Measurements from ENCODE around the gene RGS6. TPM values are rescaled to one million over a fixed set of nuclear protein-coding genes. Genes with fewer than 3 reads are reported as not detected.

RGS6 gene
- total RNA-seq, 1 experiment from 2014 or later, result not detected

DNA sequence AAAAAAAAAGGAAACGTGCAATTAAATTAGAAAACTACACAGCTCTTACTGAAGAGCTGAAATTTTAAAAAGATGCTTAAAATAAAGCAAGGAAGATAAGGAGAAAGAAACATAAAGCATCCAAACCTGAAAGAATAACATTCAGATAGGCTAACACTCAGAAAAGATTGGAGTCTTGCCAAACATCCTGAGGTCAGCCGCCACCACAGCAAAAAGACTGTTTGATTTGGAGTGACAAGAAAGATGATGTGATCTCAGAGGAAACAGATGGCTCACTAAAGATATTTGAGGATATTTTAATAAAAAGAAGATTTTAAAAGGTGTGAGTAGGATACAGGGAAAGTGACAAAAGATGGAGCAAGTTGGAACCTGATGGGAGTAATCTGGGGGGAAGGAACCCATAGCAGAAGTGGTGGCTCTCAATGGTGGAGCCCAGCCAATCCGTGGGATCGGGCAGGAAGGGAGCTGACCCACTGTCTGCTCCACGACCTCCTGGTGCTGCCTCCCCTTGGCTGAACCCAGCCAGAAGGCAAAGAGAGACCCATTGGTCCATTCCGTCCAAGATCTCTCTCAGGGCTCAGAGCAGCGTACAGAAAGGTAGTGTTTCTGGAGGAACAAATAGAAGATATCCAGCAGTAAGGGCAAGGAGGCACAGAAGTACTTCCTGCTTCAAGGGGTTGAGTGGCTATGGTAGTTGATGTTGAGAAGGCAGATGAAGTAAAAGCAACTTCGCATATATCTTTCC, 469.6 kb downstream of the RGS6 start:
- intact Hi-C loops (cut with micrococcal nuclease), result no loop called here

DNA sequence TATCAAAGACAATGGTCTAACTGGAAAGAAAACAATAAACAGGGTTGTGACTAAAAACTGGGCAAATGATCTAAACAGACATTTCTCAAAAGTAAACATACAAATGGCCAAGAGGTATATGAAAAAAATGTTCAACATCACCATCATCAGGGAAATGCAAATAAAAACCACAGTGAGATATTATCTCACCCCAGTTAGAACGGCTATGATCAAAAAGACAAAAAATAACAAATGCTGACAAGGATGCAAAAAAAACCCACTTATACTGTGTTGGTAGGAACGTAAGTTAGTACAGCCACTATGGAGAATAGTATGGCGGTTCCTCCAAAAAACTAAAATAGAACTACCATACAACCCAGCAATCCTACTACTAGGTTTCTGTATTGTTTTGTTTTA, 470.1 kb downstream of the RGS6 start:
- no peaks in the 10 kb centered on the region for H3K9me3 ChIP-seq (ENCODE audit: low read length)
- POLR2A ChIA-PET (ENCODE audit: unreplicated experiment), result no interaction called here
- H3K9ac ChIP-seq (ENCODE audit: low read length), result no peak overlapping the region
- CTCF ChIA-PET, result no interaction called here
- H3K36me3 ChIP-seq (ENCODE audit: low read depth, low read length), result no peaks in the 10 kb centered on the region
- H3F3A ChIP-seq (ENCODE audit: low read length, unreplicated experiment), result no peaks in the 10 kb centered on the region
- BruUV-seq (replicated peaks), result no TSS peak
- H3K9me2 ChIP-seq (replicated peaks; ENCODE audit: low read length), result no peaks in the 10 kb centered on the region
- H4K20me1 ChIP-seq (ENCODE audit: low read length), result no peaks in the 10 kb centered on the region
- no peak overlapping the region for H3K4me2 ChIP-seq (ENCODE audit: low read length)
- H3K79me2 ChIP-seq (ENCODE audit: low read length), result no peaks in the 10 kb centered on the region
- H3K4me3 ChIP-seq (ENCODE audit: low read length), result no peak overlapping the region
- no peak for ATAC-seq
- no peaks in the 10 kb centered on the region for H3K4me1 ChIP-seq (ENCODE audit: insufficient read depth, low read length)
- peaks cover 65% of the 10 kb centered on the region for H3K27me3 ChIP-seq (ENCODE audit: low read length)
- H2AFZ ChIP-seq (ENCODE audit: low read length), result no peak overlapping the region
- intact Hi-C loops (cut with micrococcal nuclease), result no loop called here
- no peak overlapping the region for H3K27ac ChIP-seq (ENCODE audit: low read length)
- no peak for TF ChIP-seq EZH2phosphoT487 (IDR thresholded peaks at IDR 0.05; ENCODE audit: borderline replicate concordance, low read length)
- DNase-seq, result no peak

More for the DNA sequence above, 469.6 kb downstream of the RGS6 start:
- DNase-seq (peak; percentile 26), ATAC-seq (no peak)
- no peaks in the 10 kb centered on the region for H4K20me1 ChIP-seq (ENCODE audit: low read length)
- H3K4me1 ChIP-seq (ENCODE audit: insufficient read depth, low read length), result no peaks in the 10 kb centered on the region
- no TSS peak for BruUV-seq (replicated peaks)
- H3K36me3 ChIP-seq (ENCODE audit: low read depth, low read length), result no peaks in the 10 kb centered on the region
- no peaks in the 10 kb centered on the region for H3F3A ChIP-seq (ENCODE audit: low read length, unreplicated experiment)
- no peak overlapping the region for H3K4me2 ChIP-seq (ENCODE audit: low read length)
- H3K9ac ChIP-seq (ENCODE audit: low read length), result no peak overlapping the region
- CTCF ChIA-PET, result no interaction called here
- H3K9me3 ChIP-seq (ENCODE audit: low read length), result no peaks in the 10 kb centered on the region
- POLR2A ChIA-PET (ENCODE audit: unreplicated experiment), result no interaction called here
- no peak overlapping the region for H2AFZ ChIP-seq (ENCODE audit: low read length)
- H3K79me2 ChIP-seq (ENCODE audit: low read length), result no peaks in the 10 kb centered on the region
- H3K9me2 ChIP-seq (replicated peaks; ENCODE audit: low read length), result no peaks in the 10 kb centered on the region
- H3K27ac ChIP-seq (ENCODE audit: low read length), result no peak overlapping the region
- no peak overlapping the region for H3K4me3 ChIP-seq (ENCODE audit: low read length)
- H3K27me3 ChIP-seq (ENCODE audit: low read length), result peaks cover 59% of the 10 kb centered on the region
- TF ChIP-seq, protein P1, sequence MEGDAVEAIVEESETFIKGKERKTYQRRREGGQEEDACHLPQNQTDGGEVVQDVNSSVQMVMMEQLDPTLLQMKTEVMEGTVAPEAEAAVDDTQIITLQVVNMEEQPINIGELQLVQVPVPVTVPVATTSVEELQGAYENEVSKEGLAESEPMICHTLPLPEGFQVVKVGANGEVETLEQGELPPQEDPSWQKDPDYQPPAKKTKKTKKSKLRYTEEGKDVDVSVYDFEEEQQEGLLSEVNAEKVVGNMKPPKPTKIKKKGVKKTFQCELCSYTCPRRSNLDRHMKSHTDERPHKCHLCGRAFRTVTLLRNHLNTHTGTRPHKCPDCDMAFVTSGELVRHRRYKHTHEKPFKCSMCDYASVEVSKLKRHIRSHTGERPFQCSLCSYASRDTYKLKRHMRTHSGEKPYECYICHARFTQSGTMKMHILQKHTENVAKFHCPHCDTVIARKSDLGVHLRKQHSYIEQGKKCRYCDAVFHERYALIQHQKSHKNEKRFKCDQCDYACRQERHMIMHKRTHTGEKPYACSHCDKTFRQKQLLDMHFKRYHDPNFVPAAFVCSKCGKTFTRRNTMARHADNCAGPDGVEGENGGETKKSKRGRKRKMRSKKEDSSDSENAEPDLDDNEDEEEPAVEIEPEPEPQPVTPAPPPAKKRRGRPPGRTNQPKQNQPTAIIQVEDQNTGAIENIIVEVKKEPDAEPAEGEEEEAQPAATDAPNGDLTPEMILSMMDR (conservative IDR thresholded peaks at IDR 0.05; ENCODE audit: low read depth, low read length), result no peak
- TF ChIP-seq EZH2phosphoT487 (IDR thresholded peaks at IDR 0.05; ENCODE audit: borderline replicate concordance, low read length) (no peak), EZH2 (IDR thresholded peaks at IDR 0.05; ENCODE audit: low read length, unreplicated experiment) (no peak)

DNA sequence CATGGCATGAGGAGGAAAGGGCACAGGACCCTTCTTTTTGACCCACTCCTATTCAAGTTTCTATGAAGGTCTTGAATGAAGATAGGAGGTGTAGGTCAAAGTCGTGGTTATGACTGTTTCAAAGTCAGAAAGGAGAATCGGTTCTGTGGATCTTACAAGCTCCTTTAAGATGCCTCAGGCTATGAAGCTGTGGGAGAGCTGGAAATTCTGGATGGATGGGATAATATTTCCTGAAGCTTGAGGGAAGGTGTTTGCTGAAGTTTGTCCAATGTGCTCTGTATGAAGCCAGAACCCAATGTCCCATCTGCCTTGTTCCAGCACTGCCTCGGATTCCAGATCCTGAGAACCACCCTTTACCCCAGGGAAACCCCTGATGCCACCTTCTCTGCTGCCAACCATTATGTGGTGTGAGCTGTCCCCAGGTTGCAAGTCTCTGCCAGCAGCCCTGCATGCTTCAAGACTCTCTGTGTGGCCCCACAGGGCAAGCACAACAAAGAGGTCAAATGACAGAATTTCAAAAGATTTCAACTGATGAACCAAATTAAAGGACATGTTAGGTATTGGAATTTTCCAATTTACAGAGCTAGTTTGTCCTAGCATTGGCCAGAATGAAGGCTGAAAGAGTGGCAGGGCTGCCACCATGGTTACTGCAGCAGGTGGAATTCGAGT, 472.0 kb downstream of the RGS6 start:
- H3K4me3 ChIP-seq (ENCODE audit: low read length), result no peak overlapping the region
- H3K9me2 ChIP-seq (replicated peaks; ENCODE audit: low read length), result no peaks in the 10 kb centered on the region
- H2AFZ ChIP-seq (ENCODE audit: low read length), result no peak overlapping the region
- intact Hi-C loops (cut with micrococcal nuclease), result no loop called here
- H3K27ac ChIP-seq (ENCODE audit: low read length), result no peak overlapping the region
- H3K36me3 ChIP-seq (ENCODE audit: low read depth, low read length), result no peaks in the 10 kb centered on the region
- no peak overlapping the region for H3K9ac ChIP-seq (ENCODE audit: low read length)
- no TSS peak for BruUV-seq (replicated peaks)
- no peaks in the 10 kb centered on the region for H3K4me1 ChIP-seq (ENCODE audit: insufficient read depth, low read length)
- TF ChIP-seq EZH2phosphoT487 (IDR thresholded peaks at IDR 0.05; ENCODE audit: borderline replicate concordance, low read length) (no peak), EZH2 (IDR thresholded peaks at IDR 0.05; ENCODE audit: low read length, unreplicated experiment) (no peak)
- TF ChIP-seq, protein P1 (conservative IDR thresholded peaks at IDR 0.05; ENCODE audit: low read depth, low read length), result no peak
- DNase-seq (peak; percentile 19), ATAC-seq (no peak)
- H3K4me2 ChIP-seq (ENCODE audit: low read length), result no peak overlapping the region
- H3K9me3 ChIP-seq (ENCODE audit: low read length), result no peaks in the 10 kb centered on the region
- no peaks in the 10 kb centered on the region for H3K79me2 ChIP-seq (ENCODE audit: low read length)
- ChIA-PET CTCF (no interaction called here), POLR2A (ENCODE audit: unreplicated experiment) (no interaction called here)
- H4K20me1 ChIP-seq (ENCODE audit: low read length), result no peaks in the 10 kb centered on the region
- H3F3A ChIP-seq (ENCODE audit: low read length, unreplicated experiment), result no peaks in the 10 kb centered on the region
- H3K27me3 ChIP-seq (ENCODE audit: low read length), result peaks cover 82% of the 10 kb centered on the region
